ENCODE results near the gene ZNF385A.
"Not testable (repeated sequence)": the region's sequence is repeated elsewhere in the genome, so short reads cannot be mapped to it uniquely, and the experiment has no call there.

ZNF385A gene

GRCh38 chr12:54352891-54353874 lies 31.4 kb downstream of the ZNF385A start:
- no peak for DNase-seq

- DNase-seq: peak; percentile 40 to 50
These were observed 32.5 kb downstream of the ZNF385A start for GRCh38 chr12:54352022-54352531.

DNA sequence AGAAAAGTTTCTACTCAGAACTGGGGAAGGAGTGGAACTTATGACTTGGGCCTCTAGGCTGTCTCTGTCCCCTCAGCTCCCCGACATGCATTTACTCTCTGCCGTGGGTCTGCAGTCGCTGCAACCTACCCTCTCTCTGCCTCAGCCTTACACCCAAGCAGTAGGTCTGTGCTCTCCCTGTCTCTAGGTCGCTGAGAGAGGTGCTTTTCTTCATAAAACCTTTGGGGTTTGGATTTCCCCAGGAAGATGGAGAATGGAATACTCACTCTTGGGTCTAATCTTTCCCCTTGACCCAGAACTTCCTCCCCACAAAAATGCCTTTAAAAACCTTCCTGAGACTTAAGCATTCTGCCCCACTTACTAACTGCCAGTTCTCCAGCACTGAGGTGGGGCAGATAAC lies 33.2 kb downstream of the ZNF385A start:
- DNase-seq: no peak

DNA sequence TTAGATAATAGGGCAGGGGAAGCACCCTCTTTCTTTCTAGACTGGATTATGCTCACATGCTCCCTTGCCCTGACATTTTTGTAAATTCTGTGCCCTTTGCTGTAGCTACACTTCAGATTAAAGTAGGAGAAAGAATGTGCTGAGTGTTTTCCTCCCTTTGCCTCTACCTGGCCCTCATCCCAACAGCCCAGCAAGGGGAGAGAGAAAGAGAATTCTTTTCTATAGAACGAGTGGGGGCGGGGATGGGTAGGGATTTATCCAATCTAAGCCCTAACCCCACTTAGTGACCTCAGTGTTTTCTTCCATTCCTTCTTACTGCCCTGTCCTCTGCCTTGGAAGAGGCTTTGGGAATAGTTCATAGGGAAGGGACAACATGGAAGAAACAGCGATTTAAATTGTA lies 33.8 kb downstream of the ZNF385A start:
- DNase-seq: no peak

DNA sequence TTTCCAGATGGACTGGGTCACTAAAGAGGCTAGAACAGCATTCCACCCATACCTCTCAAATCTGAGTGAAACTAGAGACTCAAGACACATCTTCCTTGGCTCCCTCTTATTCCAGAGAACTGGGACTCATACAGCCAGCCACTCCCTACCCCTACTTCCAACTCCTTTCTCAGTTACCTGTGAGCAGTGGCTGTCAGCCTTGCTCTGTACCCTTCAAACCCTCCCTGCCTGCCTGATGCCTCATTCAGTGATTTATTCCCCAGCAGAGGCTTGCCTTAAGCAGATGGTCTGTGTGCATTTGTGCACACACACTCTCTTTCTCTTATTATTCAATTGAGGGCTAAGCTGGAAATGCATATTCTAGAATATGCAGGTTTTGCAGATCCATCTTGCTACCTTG lies 34.9 kb downstream of the ZNF385A start:
- no peak for DNase-seq

- DNase-seq: no peak
These were observed 35.5 kb downstream of the ZNF385A start for GRCh38 chr12:54349036-54349435.

GRCh38 chr12:54341378-54342300 lies 42.9 kb downstream of the ZNF385A start:
- DNase-seq: no peak

- DNase-seq: no peak
These were observed 43.7 kb downstream of the ZNF385A start for GRCh38 chr12:54340846-54341245.

DNA sequence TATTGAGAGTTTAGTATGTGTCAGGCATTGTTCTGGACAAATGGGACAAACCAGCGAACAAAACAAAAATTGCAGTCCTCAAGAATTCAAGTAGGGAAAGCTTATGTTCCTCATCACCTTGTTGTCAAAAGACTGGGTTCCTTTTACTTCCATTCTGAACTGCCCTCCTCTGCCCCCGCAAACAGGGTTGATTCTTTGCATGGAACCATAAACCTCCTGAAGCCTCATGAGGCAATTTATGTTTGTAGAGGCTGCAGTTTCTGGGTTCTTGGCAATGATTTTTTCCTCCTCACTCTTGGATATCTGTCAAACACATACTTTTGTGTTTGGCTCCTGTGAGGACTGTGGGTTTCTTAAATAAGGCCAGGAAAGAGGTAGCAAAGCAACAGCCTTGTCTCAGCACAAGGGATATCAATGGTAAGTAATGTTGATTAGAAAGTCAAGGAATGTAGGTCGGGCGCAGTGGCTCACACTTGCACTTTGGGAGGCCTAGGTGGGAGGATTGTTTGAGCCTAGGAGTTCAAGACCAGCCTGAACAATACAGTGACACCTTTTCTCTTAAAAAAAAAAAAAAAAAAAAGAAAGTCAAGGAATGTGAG lies 45.7 kb downstream of the ZNF385A start:
- no peak for DNase-seq

GRCh38 chr12:54337854-54338650 lies 46.5 kb downstream of the ZNF385A start:
- DNase-seq: no peak

DNA sequence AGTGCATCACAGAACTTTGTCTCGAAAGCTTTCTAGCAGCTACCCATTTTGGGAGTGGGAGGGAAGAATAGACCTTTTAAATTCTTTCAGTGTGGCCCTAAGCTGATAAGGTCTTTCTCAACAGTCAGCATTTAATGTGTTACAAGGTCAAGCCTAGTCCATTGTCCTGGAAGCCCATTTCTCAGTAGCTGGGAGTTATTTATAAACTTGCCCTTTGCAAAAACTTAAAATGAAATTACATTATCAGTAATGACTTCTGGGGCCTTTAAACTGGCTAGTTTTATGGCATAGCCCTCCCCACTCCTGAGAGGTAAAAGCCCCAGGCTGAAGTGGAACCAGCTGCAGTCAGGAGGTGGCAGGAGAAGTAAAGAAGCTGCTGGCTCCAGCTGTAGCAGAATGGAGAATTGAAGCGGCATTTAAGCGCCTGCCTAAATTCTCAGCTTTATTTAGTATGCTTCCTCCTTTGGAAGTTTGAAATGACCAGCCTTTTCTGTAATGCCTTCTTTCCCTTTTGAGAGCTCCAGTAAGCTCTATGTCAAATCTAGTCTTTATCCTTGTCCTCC lies 47.2 kb downstream of the ZNF385A start:
- no peak for DNase-seq

GRCh38 chr12:54333420-54334034 lies 51.0 kb downstream of the ZNF385A start:
- no peak for DNase-seq

DNA sequence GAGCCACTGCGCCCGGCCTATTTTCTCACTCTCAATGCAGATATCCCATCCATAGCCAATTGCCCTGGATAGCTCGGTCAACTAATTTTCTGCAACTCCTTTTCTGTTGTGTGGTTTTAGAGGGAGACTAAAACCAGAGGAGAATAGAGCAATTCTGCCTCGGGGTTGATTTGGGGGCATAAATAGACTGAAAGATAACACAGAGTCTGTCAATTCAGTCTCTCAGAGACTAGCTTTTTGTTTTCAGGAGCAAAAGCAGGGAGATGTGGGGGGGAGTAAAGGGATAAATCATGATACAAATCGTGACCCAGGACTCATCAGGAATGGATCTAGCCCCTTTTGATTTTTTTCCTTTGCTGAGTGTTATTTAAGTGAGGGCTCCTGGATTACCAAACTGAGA lies 53.1 kb downstream of the ZNF385A start:
- no peak for DNase-seq

GRCh38 chr12:54330442-54330841 lies 54.1 kb downstream of the ZNF385A start:
- no peak for DNase-seq

GRCh38 chr12:54329759-54330158 lies 54.8 kb downstream of the ZNF385A start:
- no peak for DNase-seq

GRCh38 chr12:54328595-54329337 lies 55.8 kb downstream of the ZNF385A start:
- no peak for DNase-seq

GRCh38 chr12:54325442-54326109 lies 59.0 kb downstream of the ZNF385A start:
- DNase-seq: not testable (repeated sequence)

- DNase-seq: peak; percentile 91 to 93
These were observed 59.7 kb downstream of the ZNF385A start, which contains the start of gene COPZ1 for GRCh38 chr12:54324617-54325441. Gene COPZ1, plus strand, starts transcription at chr12:54325131. Its CDS starts 33 bp downstream, at chr12:54325164.

DNA sequence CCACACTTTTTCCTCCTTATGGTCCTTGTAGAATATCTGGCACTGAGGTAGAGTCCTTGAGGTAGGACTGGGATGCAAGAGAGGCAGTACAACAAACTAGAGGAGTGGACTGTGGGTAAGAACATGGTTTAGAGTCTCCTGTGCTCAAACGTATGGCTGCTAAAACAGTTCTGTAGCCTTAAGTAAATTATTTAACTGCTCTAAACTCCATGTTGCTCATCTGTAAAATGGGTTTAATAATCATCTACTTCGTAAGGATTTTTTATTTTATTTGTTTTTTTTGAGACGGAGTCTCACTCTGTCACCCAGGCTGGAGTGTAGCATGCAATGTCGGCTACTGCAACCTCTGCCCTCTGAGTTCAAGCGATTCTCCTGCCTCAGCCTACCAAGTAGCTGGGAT lies 63.2 kb downstream of the ZNF385A start:
- no peak for DNase-seq

All from activated CD4-positive, alpha-beta T cell treated with anti-CD3 and anti-CD28 coated beads, Interleukin-2, amount 50 U/mL, for 48 hours (primary cell).